SK-N-SH treated with all-trans-retinoic acid at 6 μM for 48 hours (cell line): Measurements from ENCODE around the gene STK39.

ENCODE experiments used
- ATAC-seq: fragments of 200-7000 bp; cut with Tn5 transposase; 3 replicates; pipeline ENCODE4 v1.9.1; 2020; ENCODE audit warnings: mild to moderate bottlenecking, moderate library complexity
- ARNTL ChIP-seq: fragments of 450-650 bp; formaldehyde crosslinking; IDR thresholded peaks from 2 replicates; pipeline ENCODE4 v1.5.0; 2020; ENCODE audit warnings: low read depth, mild to moderate bottlenecking, moderate library complexity, borderline replicate concordance
- BACH2 ChIP-seq: fragments of 250-450 bp; sonication (Bioruptor Pico); IDR thresholded peaks from 2 replicates; pipeline ENCODE4 v1.9.0; 2021; ENCODE audit warnings: mild to moderate bottlenecking, borderline replicate concordance
- CSDC2 ChIP-seq: fragments of 250-450 bp; sonication (Bioruptor Pico); IDR thresholded peaks from 2 replicates; pipeline ENCODE4 v1.5.0; 2020; ENCODE audit warnings: mild to moderate bottlenecking, moderate library complexity
- ESRRG ChIP-seq: fragments of 250-450 bp; sonication (Bioruptor Pico); IDR thresholded peaks from 2 replicates; pipeline ENCODE4 v1.6.1; 2021; ENCODE audit warnings: mild to moderate bottlenecking
- GLIS3 ChIP-seq: fragments of 250-450 bp; sonication (Bioruptor Pico); IDR thresholded peaks from 2 replicates; pipeline ENCODE4 v1.5.0; 2020; ENCODE audit warnings: mild to moderate bottlenecking, moderate library complexity
- ISL1 ChIP-seq: fragments of 250-450 bp; sonication (Bioruptor Pico); IDR thresholded peaks from 2 replicates; pipeline ENCODE4 v2.1.2; 2022; ENCODE audit warnings: mild to moderate bottlenecking, moderate library complexity
- OSR1 ChIP-seq: fragments of 250-450 bp; sonication (Bioruptor Pico); IDR thresholded peaks from 2 replicates; pipeline ENCODE4 v1.8.0; 2022; ENCODE audit warnings: moderate library complexity, mild to moderate bottlenecking, inconsistent platforms
- RARB ChIP-seq: fragments of 250-450 bp; sonication (Bioruptor Pico); IDR thresholded peaks from 2 replicates; pipeline ENCODE4 v1.8.0; 2021; ENCODE audit warnings: mild to moderate bottlenecking, moderate library complexity
- SNAI2 ChIP-seq: fragments of 250-450 bp; sonication (Bioruptor Pico); IDR thresholded peaks from 2 replicates; pipeline ENCODE4 v1.5.0; 2020; ENCODE audit warnings: mild to moderate bottlenecking, moderate library complexity
- TSHZ2 ChIP-seq: fragments of 250-450 bp; sonication (Bioruptor Pico); IDR thresholded peaks from 2 replicates; pipeline ENCODE4 v1.5.0; 2020; ENCODE audit warnings: mild to moderate bottlenecking, moderate library complexity
- ZC3H10 ChIP-seq: fragments of 250-450 bp; sonication (Bioruptor Pico); IDR thresholded peaks from 2 replicates; pipeline ENCODE4 v1.5.1; 2021; ENCODE audit warnings: mild to moderate bottlenecking, moderate library complexity
- ZFP30 ChIP-seq: fragments of 450-650 bp; formaldehyde crosslinking; IDR thresholded peaks from 2 replicates; pipeline ENCODE4 v1.5.0; 2022; ENCODE audit warnings: mild to moderate bottlenecking, moderate library complexity
- ZNF565 ChIP-seq: fragments of 450-650 bp; formaldehyde crosslinking; conservative IDR thresholded peaks from 2 replicates; pipeline ENCODE4 v1.5.0; 2020; ENCODE audit warnings: low read depth, mild to moderate bottlenecking, moderate library complexity
- ZNF70 ChIP-seq: fragments of 450-650 bp; formaldehyde crosslinking; IDR thresholded peaks from 2 replicates; pipeline ENCODE4 v1.5.0; 2020; ENCODE audit warnings: mild to moderate bottlenecking, moderate library complexity
- ZNF8 ChIP-seq: fragments of 450-650 bp; formaldehyde crosslinking; IDR thresholded peaks from 2 replicates; pipeline ENCODE4 v1.5.0; 2020; ENCODE audit warnings: mild to moderate bottlenecking, moderate library complexity
- TF ChIP-seq, protein P1 (sequence below): fragments of 250-450 bp; sonication (Bioruptor Pico); IDR thresholded peaks from 2 replicates; pipeline ENCODE4 v1.8.0; 2020; ENCODE audit warnings: mild to moderate bottlenecking, moderate library complexity, borderline replicate concordance
- TF ChIP-seq, protein P2 (sequence below): fragments of 250-450 bp; sonication (Bioruptor Pico); IDR thresholded peaks from 2 replicates; pipeline ENCODE4 v1.5.1; 2021; ENCODE audit warnings: mild to moderate bottlenecking, moderate library complexity
- TF ChIP-seq, protein P3 (sequence below): fragments of 250-450 bp; sonication (Bioruptor Pico); IDR thresholded peaks from 2 replicates; pipeline ENCODE4 v1.5.1; 2020; ENCODE audit warnings: low read depth, mild to moderate bottlenecking, moderate library complexity

STK39 gene

GRCh38 chr2:168247341-168248261, at the start of gene STK39:
Gene STK39 (minus strand): TSS chr2:168247595. CDS start chr2:168247435, 160 bp downstream.
- ATAC-seq: peak; percentile 89
- TF ChIP-seq, protein P1, sequence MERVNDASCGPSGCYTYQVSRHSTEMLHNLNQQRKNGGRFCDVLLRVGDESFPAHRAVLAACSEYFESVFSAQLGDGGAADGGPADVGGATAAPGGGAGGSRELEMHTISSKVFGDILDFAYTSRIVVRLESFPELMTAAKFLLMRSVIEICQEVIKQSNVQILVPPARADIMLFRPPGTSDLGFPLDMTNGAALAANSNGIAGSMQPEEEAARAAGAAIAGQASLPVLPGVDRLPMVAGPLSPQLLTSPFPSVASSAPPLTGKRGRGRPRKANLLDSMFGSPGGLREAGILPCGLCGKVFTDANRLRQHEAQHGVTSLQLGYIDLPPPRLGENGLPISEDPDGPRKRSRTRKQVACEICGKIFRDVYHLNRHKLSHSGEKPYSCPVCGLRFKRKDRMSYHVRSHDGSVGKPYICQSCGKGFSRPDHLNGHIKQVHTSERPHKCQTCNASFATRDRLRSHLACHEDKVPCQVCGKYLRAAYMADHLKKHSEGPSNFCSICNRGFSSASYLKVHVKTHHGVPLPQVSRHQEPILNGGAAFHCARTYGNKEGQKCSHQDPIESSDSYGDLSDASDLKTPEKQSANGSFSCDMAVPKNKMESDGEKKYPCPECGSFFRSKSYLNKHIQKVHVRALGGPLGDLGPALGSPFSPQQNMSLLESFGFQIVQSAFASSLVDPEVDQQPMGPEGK (CRISPR knock-in tag): peak; percentile 58; the same call in 1 of the 2 replicates
- TF ChIP-seq ARNTL (CRISPR knock-in tag) (no peak), ISL1 (CRISPR knock-in tag) (no peak)
- TF ChIP-seq, protein P2, sequence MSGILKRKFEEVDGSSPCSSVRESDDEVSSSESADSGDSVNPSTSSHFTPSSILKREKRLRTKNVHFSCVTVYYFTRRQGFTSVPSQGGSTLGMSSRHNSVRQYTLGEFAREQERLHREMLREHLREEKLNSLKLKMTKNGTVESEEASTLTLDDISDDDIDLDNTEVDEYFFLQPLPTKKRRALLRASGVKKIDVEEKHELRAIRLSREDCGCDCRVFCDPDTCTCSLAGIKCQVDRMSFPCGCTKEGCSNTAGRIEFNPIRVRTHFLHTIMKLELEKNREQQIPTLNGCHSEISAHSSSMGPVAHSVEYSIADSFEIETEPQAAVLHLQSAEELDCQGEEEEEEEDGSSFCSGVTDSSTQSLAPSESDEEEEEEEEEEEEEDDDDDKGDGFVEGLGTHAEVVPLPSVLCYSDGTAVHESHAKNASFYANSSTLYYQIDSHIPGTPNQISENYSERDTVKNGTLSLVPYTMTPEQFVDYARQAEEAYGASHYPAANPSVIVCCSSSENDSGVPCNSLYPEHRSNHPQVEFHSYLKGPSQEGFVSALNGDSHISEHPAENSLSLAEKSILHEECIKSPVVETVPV (CRISPR knock-in tag): no peak

- ATAC-seq: no peak
- TF ChIP-seq, protein P3, sequence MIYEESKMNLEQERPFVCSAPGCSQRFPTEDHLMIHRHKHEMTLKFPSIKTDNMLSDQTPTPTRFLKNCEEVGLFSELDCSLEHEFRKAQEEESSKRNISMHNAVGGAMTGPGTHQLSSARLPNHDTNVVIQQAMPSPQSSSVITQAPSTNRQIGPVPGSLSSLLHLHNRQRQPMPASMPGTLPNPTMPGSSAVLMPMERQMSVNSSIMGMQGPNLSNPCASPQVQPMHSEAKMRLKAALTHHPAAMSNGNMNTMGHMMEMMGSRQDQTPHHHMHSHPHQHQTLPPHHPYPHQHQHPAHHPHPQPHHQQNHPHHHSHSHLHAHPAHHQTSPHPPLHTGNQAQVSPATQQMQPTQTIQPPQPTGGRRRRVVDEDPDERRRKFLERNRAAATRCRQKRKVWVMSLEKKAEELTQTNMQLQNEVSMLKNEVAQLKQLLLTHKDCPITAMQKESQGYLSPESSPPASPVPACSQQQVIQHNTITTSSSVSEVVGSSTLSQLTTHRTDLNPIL (CRISPR knock-in tag): no peak
- TF ChIP-seq TSHZ2 (CRISPR knock-in tag) (no peak), GLIS3 (no peak), RARB (CRISPR knock-in tag) (no peak), ZFP30 (CRISPR knock-in tag) (no peak), ZNF8 (no peak), ARNTL (CRISPR knock-in tag) (no peak), ESRRG (CRISPR knock-in tag) (no peak), ZNF70 (no peak), BACH2 (CRISPR knock-in tag) (no peak), ISL1 (CRISPR knock-in tag) (no peak), ZC3H10 (CRISPR knock-in tag) (no peak), SNAI2 (CRISPR knock-in tag) (no peak), OSR1 (CRISPR knock-in tag) (no peak), CSDC2 (CRISPR knock-in tag) (no peak), ZNF565 (no peak)
- TF ChIP-seq, protein P1 (CRISPR knock-in tag): no peak
- TF ChIP-seq, protein P2 (CRISPR knock-in tag): no peak
- TF ChIP-seq, all 23 proteins: peak for 0
These were observed 47.7 kb upstream of the STK39 start for GRCh38 chr2:168295051-168295450.
